ENCODE results near the gene DTYMK.

DNA sequence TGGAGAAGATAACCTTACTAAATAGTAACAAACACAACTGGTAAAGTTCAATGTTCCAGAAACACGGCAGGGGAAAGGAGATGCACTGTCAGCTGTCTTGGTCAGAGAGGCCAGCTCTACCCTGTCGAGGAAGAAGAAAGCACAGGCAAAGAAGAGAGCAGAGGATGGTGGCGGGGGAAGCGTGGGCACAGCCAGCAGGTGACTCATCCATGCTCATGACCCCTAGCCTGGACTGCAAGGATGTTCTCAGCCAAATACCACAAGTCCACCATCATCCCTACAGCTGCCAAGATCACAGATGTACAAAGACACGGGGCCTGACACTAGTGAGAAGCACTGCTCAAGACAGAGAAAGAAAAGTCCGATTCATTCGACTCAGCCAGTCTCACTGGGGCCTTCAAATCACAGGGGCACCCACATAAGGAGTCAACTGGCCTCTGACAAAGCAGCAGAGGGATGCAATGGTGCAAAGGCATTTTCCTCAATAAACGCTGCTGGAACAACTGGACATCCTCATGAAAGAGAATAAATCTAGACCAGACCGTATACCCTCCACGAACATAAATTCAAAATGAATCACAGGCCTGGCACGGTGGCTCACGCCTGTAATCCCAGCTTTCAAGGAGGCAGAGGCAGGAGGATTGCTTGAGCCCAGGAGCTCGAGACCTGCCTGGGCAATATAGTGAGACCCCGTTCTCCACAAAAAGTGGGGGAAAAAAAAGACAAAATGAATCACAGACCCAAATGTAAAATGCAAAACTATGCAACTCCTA is 5.6 kb downstream of the DTYMK start:
- TF ChIP-seq, protein P1, sequence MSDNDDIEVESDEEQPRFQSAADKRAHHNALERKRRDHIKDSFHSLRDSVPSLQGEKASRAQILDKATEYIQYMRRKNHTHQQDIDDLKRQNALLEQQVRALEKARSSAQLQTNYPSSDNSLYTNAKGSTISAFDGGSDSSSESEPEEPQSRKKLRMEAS (IDR thresholded peaks at IDR 0.05; ENCODE audit: low read depth, low read length) = no peak
- TF ChIP-seq POLR2AphosphoS5 (IDR thresholded peaks at IDR 0.05; ENCODE audit: low read length) (no peak), EZH2 (IDR thresholded peaks at IDR 0.05; ENCODE audit: borderline replicate concordance, control insufficient read depth, low read depth, low read length) (no peak), NR2C2 (IDR thresholded peaks at IDR 0.05; ENCODE audit: borderline replicate concordance, control insufficient read depth, insufficient read length, low read depth) (no peak), SIN3A (IDR thresholded peaks at IDR 0.05; ENCODE audit: low read depth, low read length) (no peak), ESRRA (IDR thresholded peaks at IDR 0.05; ENCODE audit: low read length) (no peak), ZNF207 (IDR thresholded peaks at IDR 0.05; ENCODE audit: borderline replicate concordance) (no peak)

Measured in GM12878 (cell line).